Measurements from ENCODE around the gene SCGB3A1. TPM values are rescaled to one million over a fixed set of nuclear protein-coding genes. Genes with fewer than 3 reads are reported as not detected.

SCGB3A1 gene
- total and polyA plus RNA-seq, 4 donors, result 1.0 to 1.7 TPM; not detected in 2

DNA sequence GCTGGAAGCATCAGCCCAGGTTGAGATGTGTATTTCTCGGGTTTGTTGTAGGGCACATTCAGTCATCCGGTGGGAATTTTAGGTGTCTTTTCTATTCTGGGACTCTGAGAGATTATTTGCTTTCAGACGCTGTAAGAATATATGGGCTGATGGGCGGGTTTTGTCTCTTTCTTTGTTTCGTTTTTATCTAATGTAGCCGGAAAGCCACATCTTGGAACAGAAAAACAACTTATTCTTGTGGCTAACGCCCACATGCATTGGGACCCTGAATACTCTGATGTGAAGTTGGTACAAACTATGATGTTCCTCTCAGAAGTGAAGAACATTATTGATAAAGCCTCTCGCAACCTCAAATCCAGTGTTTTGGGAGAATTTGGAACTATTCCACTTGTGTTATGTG is 22.4 kb downstream of the SCGB3A1 start:
- Histone ChIP-seq H3K9me3 (ENCODE audit: control insufficient read depth, insufficient read depth, low read length) (no peaks in the 10 kb centered on the region), H3K27ac (ENCODE audit: low read depth, low read length) (no peak overlapping the region), H3K4me3 (ENCODE audit: low read depth, low read length) (no peak overlapping the region), H3K4me1 (ENCODE audit: control insufficient read depth, insufficient read depth, low read length) (no peaks in the 10 kb centered on the region), H3K27me3 (ENCODE audit: control insufficient read depth, insufficient read depth, low read length) (no peaks in the 10 kb centered on the region), H3K36me3 (ENCODE audit: control insufficient read depth, insufficient read depth, low read length) (peaks cover 20% of the 10 kb centered on the region)
- WGBS (ENCODE audit: insufficient coverage), result 69% methylated on average over 4 of the region's 8 CpGs
- no peak for DNase-seq (ENCODE audit: low read depth in 4 of 6, low spot score in 6 of 6)

DNA sequence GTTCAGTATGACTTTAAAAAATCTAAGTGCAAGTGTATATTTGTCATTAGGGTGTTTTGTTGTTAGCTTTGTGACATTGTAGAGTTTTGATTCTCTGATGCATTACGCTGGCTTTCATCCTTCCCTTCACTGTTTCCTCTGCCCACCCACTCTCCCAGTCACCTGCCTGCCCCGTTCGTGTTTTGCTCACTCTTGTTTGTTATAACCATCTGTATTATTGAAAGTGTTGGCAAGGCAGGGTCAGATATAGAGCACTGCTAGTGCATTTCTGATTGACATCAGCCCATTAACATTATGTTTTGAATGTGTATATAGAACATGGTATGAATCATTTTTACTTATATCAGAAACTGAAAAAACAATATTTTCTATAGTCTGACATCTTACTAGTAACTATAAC is 27.3 kb downstream of the SCGB3A1 start:
- H3K4me1 ChIP-seq (ENCODE audit: control insufficient read depth, insufficient read depth, low read length), result no peaks in the 10 kb centered on the region
- no peaks in the 10 kb centered on the region for H3K27me3 ChIP-seq (ENCODE audit: control insufficient read depth, insufficient read depth, low read length)
- DNase-seq (ENCODE audit: low read depth in 4 of 6, low spot score in 6 of 6), result no peak
- no CpG with 5 or more reads among the region's 3 CpGs for WGBS (ENCODE audit: insufficient coverage)
- no peak overlapping the region for H3K27ac ChIP-seq (ENCODE audit: low read depth, low read length)
- no peak overlapping the region for H3K4me3 ChIP-seq (ENCODE audit: low read depth, low read length)
- peaks cover 14% of the 10 kb centered on the region for H3K36me3 ChIP-seq (ENCODE audit: control insufficient read depth, insufficient read depth, low read length)
- H3K9me3 ChIP-seq (ENCODE audit: control insufficient read depth, insufficient read depth, low read length), result no peaks in the 10 kb centered on the region

GRCh38 chr5:180558232-180558631 is 33.1 kb downstream of the SCGB3A1 start:
- Histone ChIP-seq H3K36me3 (ENCODE audit: control insufficient read depth, insufficient read depth, low read length) (peaks cover 19% of the 10 kb centered on the region), H3K9me3 (ENCODE audit: control insufficient read depth, insufficient read depth, low read length) (no peaks in the 10 kb centered on the region), H3K27ac (ENCODE audit: low read depth, low read length) (no peak overlapping the region), H3K4me1 (ENCODE audit: control insufficient read depth, insufficient read depth, low read length) (no peaks in the 10 kb centered on the region), H3K4me3 (ENCODE audit: low read depth, low read length) (no peak overlapping the region), H3K27me3 (ENCODE audit: control insufficient read depth, insufficient read depth, low read length) (no peaks in the 10 kb centered on the region)
- 92% methylated on average over 7 of the region's 11 CpGs for WGBS (ENCODE audit: insufficient coverage)
- no peak for DNase-seq (ENCODE audit: low read depth in 4 of 6, low spot score in 6 of 6)

- no peak overlapping the region for H3K4me3 ChIP-seq (ENCODE audit: low read depth, low read length)
- no peaks in the 10 kb centered on the region for H3K27me3 ChIP-seq (ENCODE audit: control insufficient read depth, insufficient read depth, low read length)
- no peaks in the 10 kb centered on the region for H3K9me3 ChIP-seq (ENCODE audit: control insufficient read depth, insufficient read depth, low read length)
- no CpG with 5 or more reads among the region's 2 CpGs for WGBS (ENCODE audit: insufficient coverage)
- DNase-seq (ENCODE audit: low read depth in 4 of 6, low spot score in 6 of 6), result no peak
- no peaks in the 10 kb centered on the region for H3K4me1 ChIP-seq (ENCODE audit: control insufficient read depth, insufficient read depth, low read length)
- no peak overlapping the region for H3K27ac ChIP-seq (ENCODE audit: low read depth, low read length)
- peaks cover 17% of the 10 kb centered on the region for H3K36me3 ChIP-seq (ENCODE audit: control insufficient read depth, insufficient read depth, low read length)
These were observed 34.0 kb downstream of the SCGB3A1 start for GRCh38 chr5:180557217-180557809.

DNA sequence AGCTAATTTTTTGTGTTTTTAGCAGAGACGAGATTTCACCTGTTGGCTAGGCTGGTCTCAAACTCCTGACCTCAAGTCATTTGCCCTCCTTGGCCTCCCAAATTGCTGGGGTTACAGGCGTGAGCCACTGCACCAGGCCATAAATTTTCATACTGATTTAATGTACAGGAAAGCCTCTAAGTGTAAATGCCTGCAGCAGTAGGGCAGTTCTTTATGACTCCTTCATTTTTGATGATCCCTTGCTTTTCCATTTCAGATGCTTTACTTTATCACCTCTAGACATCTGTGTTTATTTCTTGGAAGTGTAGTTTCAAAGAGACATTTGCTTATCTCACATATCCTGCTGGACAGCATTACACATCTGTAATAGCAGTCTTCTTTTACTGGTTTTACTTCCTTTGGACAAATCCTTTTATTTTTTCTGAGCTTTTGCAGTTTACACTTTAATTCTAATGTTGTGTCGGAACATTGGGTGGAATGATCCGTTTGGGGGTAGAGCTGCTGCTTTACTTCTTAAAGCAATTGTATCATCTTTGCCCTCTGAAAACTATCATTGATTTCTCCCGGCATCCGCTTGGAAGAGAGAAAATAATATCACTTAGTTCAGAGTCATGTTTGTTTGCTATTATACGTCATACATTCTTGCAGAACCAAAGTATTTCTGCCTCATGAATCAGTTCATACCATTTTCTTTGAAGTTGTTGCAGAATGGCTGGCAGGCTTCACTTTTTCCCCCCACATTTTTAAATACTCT is 36.0 kb downstream of the SCGB3A1 start:
- no peaks in the 10 kb centered on the region for H3K27me3 ChIP-seq (ENCODE audit: control insufficient read depth, insufficient read depth, low read length)
- no peak for DNase-seq (ENCODE audit: low read depth in 4 of 6, low spot score in 6 of 6)
- no peak overlapping the region for H3K4me3 ChIP-seq (ENCODE audit: low read depth, low read length)
- H3K27ac ChIP-seq (ENCODE audit: low read depth, low read length), result no peak overlapping the region
- peaks cover 17% of the 10 kb centered on the region for H3K36me3 ChIP-seq (ENCODE audit: control insufficient read depth, insufficient read depth, low read length)
- WGBS (ENCODE audit: insufficient coverage), result 100% methylated on average over 1 of the region's 7 CpGs
- no peaks in the 10 kb centered on the region for H3K4me1 ChIP-seq (ENCODE audit: control insufficient read depth, insufficient read depth, low read length)
- H3K9me3 ChIP-seq (ENCODE audit: control insufficient read depth, insufficient read depth, low read length), result no peaks in the 10 kb centered on the region

GRCh38 chr5:180553530-180553929 is 37.8 kb downstream of the SCGB3A1 start:
- Histone ChIP-seq H3K27me3 (ENCODE audit: control insufficient read depth, insufficient read depth, low read length) (no peaks in the 10 kb centered on the region), H3K9me3 (ENCODE audit: control insufficient read depth, insufficient read depth, low read length) (no peaks in the 10 kb centered on the region), H3K4me3 (ENCODE audit: low read depth, low read length) (no peak overlapping the region), H3K36me3 (ENCODE audit: control insufficient read depth, insufficient read depth, low read length) (peaks cover 22% of the 10 kb centered on the region), H3K4me1 (ENCODE audit: control insufficient read depth, insufficient read depth, low read length) (no peaks in the 10 kb centered on the region), H3K27ac (ENCODE audit: low read depth, low read length) (no peak overlapping the region)
- DNase-seq (ENCODE audit: low read depth in 4 of 6, low spot score in 6 of 6), result no peak
- 88% methylated on average over 1 of the region's 3 CpGs for WGBS (ENCODE audit: insufficient coverage)

- Histone ChIP-seq H3K4me3 (ENCODE audit: low read depth, low read length) (no peak overlapping the region), H3K27me3 (ENCODE audit: control insufficient read depth, insufficient read depth, low read length) (no peaks in the 10 kb centered on the region), H3K36me3 (ENCODE audit: control insufficient read depth, insufficient read depth, low read length) (peaks cover 14% of the 10 kb centered on the region), H3K27ac (ENCODE audit: low read depth, low read length) (no peak overlapping the region), H3K4me1 (ENCODE audit: control insufficient read depth, insufficient read depth, low read length) (no peaks in the 10 kb centered on the region), H3K9me3 (ENCODE audit: control insufficient read depth, insufficient read depth, low read length) (no peaks in the 10 kb centered on the region)
- no CpG with 5 or more reads among the region's 3 CpGs for WGBS (ENCODE audit: insufficient coverage)
- no peak for DNase-seq (ENCODE audit: low read depth in 4 of 6, low spot score in 6 of 6)
These were observed 42.7 kb downstream of the SCGB3A1 start for GRCh38 chr5:180548563-180548962.

- no CpG with 5 or more reads among the region's 3 CpGs for WGBS (ENCODE audit: insufficient coverage)
- no peak overlapping the region for H3K4me3 ChIP-seq (ENCODE audit: low read depth, low read length)
These were observed 46.1 kb downstream of the SCGB3A1 start for GRCh38 chr5:180545248-180545647.

DNA sequence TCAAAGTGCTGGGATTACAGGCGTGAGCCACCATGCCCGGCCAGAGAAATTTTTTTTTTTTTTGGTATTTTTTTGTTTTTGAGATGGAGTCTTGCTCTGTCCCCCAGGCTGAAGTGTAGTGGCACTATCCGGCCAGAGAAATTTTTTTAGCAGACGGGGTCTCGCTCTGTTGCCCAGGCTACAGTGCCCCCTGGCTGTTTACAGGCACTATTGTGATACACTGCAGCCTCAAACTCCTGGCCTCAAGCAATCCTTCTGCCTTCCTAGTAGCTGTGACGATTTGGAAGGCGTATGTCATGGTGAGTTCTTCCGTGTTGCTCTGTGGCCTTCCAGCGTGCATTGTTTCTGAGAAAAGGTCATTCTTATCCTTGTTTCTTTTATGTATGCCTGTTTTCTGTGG is 49.6 kb downstream of the SCGB3A1 start:
- peaks cover 13% of the 10 kb centered on the region for H3K36me3 ChIP-seq (ENCODE audit: control insufficient read depth, insufficient read depth, low read length)
- no peaks in the 10 kb centered on the region for H3K27me3 ChIP-seq (ENCODE audit: control insufficient read depth, insufficient read depth, low read length)
- H3K4me1 ChIP-seq (ENCODE audit: control insufficient read depth, insufficient read depth, low read length), result no peaks in the 10 kb centered on the region
- H3K27ac ChIP-seq (ENCODE audit: low read depth, low read length), result no peak overlapping the region
- no peaks in the 10 kb centered on the region for H3K9me3 ChIP-seq (ENCODE audit: control insufficient read depth, insufficient read depth, low read length)
- DNase-seq (ENCODE audit: low read depth in 4 of 6, low spot score in 6 of 6), result no peak
- no CpG with 5 or more reads among the region's 9 CpGs for WGBS (ENCODE audit: insufficient coverage)
- H3K4me3 ChIP-seq (ENCODE audit: low read depth, low read length), result no peak overlapping the region

More at GRCh38 chr5:180545248-180545647, 46.1 kb downstream of the SCGB3A1 start:
- Histone ChIP-seq H3K27me3 (ENCODE audit: control insufficient read depth, insufficient read depth, low read length) (no peaks in the 10 kb centered on the region), H3K36me3 (ENCODE audit: control insufficient read depth, insufficient read depth, low read length) (peaks cover 17% of the 10 kb centered on the region), H3K9me3 (ENCODE audit: control insufficient read depth, insufficient read depth, low read length) (no peaks in the 10 kb centered on the region), H3K4me1 (ENCODE audit: control insufficient read depth, insufficient read depth, low read length) (no peaks in the 10 kb centered on the region), H3K27ac (ENCODE audit: low read depth, low read length) (no peak overlapping the region)
- no peak for DNase-seq (ENCODE audit: low read depth in 4 of 6, low spot score in 6 of 6)
